AG10803 (cell line): Measurements from ENCODE around the gene POLDIP3.
"Not testable (repeated sequence)": the region's sequence is repeated elsewhere in the genome, so short reads cannot be mapped to it uniquely, and the experiment has no call there.

Source experiments
- DNase-seq: peaks from one replicate; pipeline ENCODE4 v3.0.0; 2010; ENCODE audit warnings: low read depth
- H3K4me3 ChIP-seq: 2 replicates; pipeline ENCODE4 v1.5.1; 2011; ENCODE audit warnings: mild to moderate bottlenecking, low read length, control low read depth
- CTCF ChIP-seq: conservative IDR thresholded peaks from 2 replicates; pipeline ENCODE4 v1.5.1; 2011; ENCODE audit warnings: mild to moderate bottlenecking, low read length, control low read depth, inconsistent platforms

POLDIP3 gene

GRCh38 chr22:42581762-42582716 lies 32.6 kb downstream of the POLDIP3 start:
- peak; percentile 58 for DNase-seq
- peak overlapping the region; percentile 67 for H3K4me3 ChIP-seq
- TF ChIP-seq CTCF = no peak

GRCh38 chr22:42581194-42581761 lies 33.4 kb downstream of the POLDIP3 start:
- not testable (repeated sequence) for DNase-seq
- H3K4me3 ChIP-seq = peak overlapping the region; percentile 67

- not testable (repeated sequence) for H3K4me3 ChIP-seq, DNase-seq
Observed at GRCh38 chr22:42580040-42580439, 34.6 kb downstream of the POLDIP3 start.

GRCh38 chr22:42577623-42578240 lies 37.0 kb downstream of the POLDIP3 start:
- DNase-seq = no peak
- TF ChIP-seq CTCF = no peak
- H3K4me3 ChIP-seq = no peak overlapping the region

GRCh38 chr22:42577141-42577540 lies 37.5 kb downstream of the POLDIP3 start:
- not testable (repeated sequence) for H3K4me3 ChIP-seq, DNase-seq

GRCh38 chr22:42575996-42576574 lies 38.6 kb downstream of the POLDIP3 start:
- H3K4me3 ChIP-seq, DNase-seq: not testable (repeated sequence)

- H3K4me3 ChIP-seq, DNase-seq: not testable (repeated sequence)
Observed at GRCh38 chr22:42574468-42574867, 40.2 kb downstream of the POLDIP3 start.

- not testable (repeated sequence) for H3K4me3 ChIP-seq, DNase-seq
Observed at GRCh38 chr22:42574046-42574445, 40.6 kb downstream of the POLDIP3 start.

GRCh38 chr22:42571068-42571467 lies 43.6 kb downstream of the POLDIP3 start:
- H3K4me3 ChIP-seq, DNase-seq: not testable (repeated sequence)

- H3K4me3 ChIP-seq, DNase-seq: not testable (repeated sequence)
Observed at GRCh38 chr22:42570580-42570979, 44.1 kb downstream of the POLDIP3 start.

- DNase-seq, H3K4me3 ChIP-seq: not testable (repeated sequence)
Observed at GRCh38 chr22:42567950-42568349, 46.7 kb downstream of the POLDIP3 start.

- no peak for TF ChIP-seq CTCF
- no peak overlapping the region for H3K4me3 ChIP-seq
- DNase-seq = no peak
Observed at GRCh38 chr22:42565956-42566355, 48.7 kb downstream of the POLDIP3 start.
